Esophagus squamous epithelium (tissue), 5 donors: ENCODE measurements around the gene PCK1. TPM values are rescaled to one million over a fixed set of nuclear protein-coding genes. Genes with fewer than 3 reads are reported as not detected.

ENCODE experiments used
- DNase-seq: peaks from one replicate; lab custom pipeline; 2025; lab: John Stamatoyannopoulos, UW
- H3K27ac ChIP-seq, 4 donors: fragments of 200-600 bp; sonication (generic); one replicate each; pipeline ENCODE4 v1.5.1; 2016 to 2019; ENCODE audit warnings: mild to moderate bottlenecking in 1 of 4
- H3K27me3 ChIP-seq, 4 donors: fragments of 200-600 bp; sonication (generic); 1 replicate in 3 of 4; 2 replicates in 1 of 4; pipeline versions ENCODE4 v1.5.1 to v1.6.0; 2017 to 2021; ENCODE audit warnings: antibody characterized with exemption in 1 of 4
- H3K36me3 ChIP-seq, 3 donors: fragments of 200-600 bp; sonication (generic); one replicate each; pipeline ENCODE4 v1.5.1; 2016 to 2019
- H3K4me1 ChIP-seq, 3 donors: fragments of 200-600 bp; sonication (generic); one replicate each; pipeline ENCODE4 v1.5.1; 2017 to 2019
- H3K4me3 ChIP-seq, 4 donors: fragments of 200-600 bp; sonication (generic); 1 replicate in 3 of 4; 2 replicates in 1 of 4; pipeline ENCODE4 v1.5.1; 2016 to 2019; ENCODE audit warnings: mild to moderate bottlenecking in 2 of 4, moderate library complexity in 1 of 4
- H3K9me3 ChIP-seq, 3 donors: fragments of 200-600 bp; sonication (generic); one replicate each; pipeline ENCODE4 v1.5.1; 2016 to 2019
- POLR2A ChIP-seq, 4 donors: fragments of 450-650 bp; IDR thresholded peaks; one replicate each; pipeline ENCODE4 v1.6.1; 2017; ENCODE audit warnings: antibody characterized with exemption in 4 of 4, mild to moderate bottlenecking in 4 of 4, moderate library complexity in 3 of 4
- WGBS, 2 donors: methylation state at CpG; one replicate each; pipeline ENCODE4 v1.1.5; 2018; 5-methylcytosine and 5-hydroxymethylcytosine counted together
- intact Hi-C: fragments of 100-400 bp; cut with DNase I; formaldehyde crosslinking; loops from one replicate; pipeline ENCODE4 v1.15.0; 2022
- total RNA-seq, 4 donors: library from RNA; depleted of rRNA; stranded (reverse); fragments of >200 nt; gene quantifications; one replicate each; pipeline ENCODE4 v1.1.0, GENCODE V29; 2016
- TF ChIP-seq, protein P1 (sequence below), 6 experiments: fragments of 450-650 bp in 4 of 6; fragments of 200-600 bp in 2 of 6; sonication (generic) in 2 of 6; IDR thresholded peaks; one replicate each; pipeline ENCODE4 v1.5.1; 2016 to 2019; ENCODE audit warnings: antibody characterized with exemption in 6 of 6, mild to moderate bottlenecking in 4 of 6, moderate library complexity in 4 of 6
- donor health status: DM: yes; HTN: yes; CAD: no.

PCK1 gene
- total RNA-seq, 4 donors from 2014 or later = 0.38 to 1.4 (median 0.65) TPM

DNA sequence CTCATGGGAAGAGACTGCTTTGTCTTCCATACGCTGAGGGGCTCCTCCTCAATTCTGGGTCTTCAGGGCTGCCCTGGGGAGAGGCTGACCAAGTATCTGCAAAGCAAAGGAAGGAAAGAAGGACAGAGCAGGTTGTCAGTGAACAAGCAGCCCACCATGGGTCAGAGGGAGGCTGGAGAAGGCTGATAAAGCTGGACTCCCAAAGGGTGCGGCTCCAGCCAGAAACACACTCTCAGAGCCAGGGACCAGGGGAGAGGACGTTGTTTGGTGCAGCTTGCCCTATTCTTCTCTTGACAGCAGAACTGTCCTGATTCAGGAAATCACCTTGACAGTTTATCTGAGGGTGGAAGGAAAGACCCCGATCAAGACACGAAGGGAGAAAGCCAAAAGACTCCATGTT, 25.6 kb upstream of the PCK1 start:
- no peak overlapping the region for H3K4me3 ChIP-seq
- TF ChIP-seq, protein P1, sequence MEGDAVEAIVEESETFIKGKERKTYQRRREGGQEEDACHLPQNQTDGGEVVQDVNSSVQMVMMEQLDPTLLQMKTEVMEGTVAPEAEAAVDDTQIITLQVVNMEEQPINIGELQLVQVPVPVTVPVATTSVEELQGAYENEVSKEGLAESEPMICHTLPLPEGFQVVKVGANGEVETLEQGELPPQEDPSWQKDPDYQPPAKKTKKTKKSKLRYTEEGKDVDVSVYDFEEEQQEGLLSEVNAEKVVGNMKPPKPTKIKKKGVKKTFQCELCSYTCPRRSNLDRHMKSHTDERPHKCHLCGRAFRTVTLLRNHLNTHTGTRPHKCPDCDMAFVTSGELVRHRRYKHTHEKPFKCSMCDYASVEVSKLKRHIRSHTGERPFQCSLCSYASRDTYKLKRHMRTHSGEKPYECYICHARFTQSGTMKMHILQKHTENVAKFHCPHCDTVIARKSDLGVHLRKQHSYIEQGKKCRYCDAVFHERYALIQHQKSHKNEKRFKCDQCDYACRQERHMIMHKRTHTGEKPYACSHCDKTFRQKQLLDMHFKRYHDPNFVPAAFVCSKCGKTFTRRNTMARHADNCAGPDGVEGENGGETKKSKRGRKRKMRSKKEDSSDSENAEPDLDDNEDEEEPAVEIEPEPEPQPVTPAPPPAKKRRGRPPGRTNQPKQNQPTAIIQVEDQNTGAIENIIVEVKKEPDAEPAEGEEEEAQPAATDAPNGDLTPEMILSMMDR (IDR thresholded peaks at IDR 0.05) = no peak
- TF ChIP-seq POLR2A (IDR thresholded peaks at IDR 0.05) = no peak
- H3K36me3 ChIP-seq = no peaks in the 10 kb centered on the region
- no peak overlapping the region for H3K27ac ChIP-seq
- peaks cover 0 to 14% (median 4%) of the 10 kb centered on the region in 3 donors for H3K4me1 ChIP-seq
- 68 to 83% methylated on average over 5 of the region's 5 CpGs for WGBS, 2 donors
- no peak for DNase-seq
- peaks cover 0 to 6% (median 0%) of the 10 kb centered on the region in 3 donors for H3K9me3 ChIP-seq
- H3K27me3 ChIP-seq = peaks cover 0 to 6% (median 0%) of the 10 kb centered on the region in 4 donors
- intact Hi-C loops = no loop called here

DNA sequence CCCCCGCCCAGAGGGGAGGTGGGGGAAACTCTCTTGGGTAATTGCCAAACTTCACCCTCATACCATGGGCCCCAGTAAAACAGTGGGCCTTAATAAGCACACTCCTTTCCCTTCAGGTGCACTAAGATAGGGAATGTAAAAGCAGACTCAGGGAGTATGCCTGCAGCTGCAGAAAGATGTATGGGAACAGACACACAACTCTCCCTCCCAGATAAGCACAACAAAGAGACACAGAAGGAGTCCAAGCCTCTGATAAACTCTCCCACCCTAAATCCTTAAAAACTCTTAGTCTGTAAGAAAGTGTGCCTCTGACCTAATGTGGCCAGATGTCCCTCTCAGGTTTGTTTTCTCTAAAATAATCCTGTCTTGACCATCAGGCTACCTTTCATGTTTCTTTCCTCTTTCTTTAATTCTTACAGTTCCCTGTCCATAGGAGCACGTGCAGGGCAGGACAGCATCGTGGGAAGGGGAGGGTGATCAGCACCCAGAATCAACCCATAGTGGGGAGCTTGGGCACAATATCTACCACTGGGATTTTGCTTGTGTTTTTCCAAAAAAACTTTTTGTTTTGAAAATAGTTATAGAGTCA, 24.7 kb upstream of the PCK1 start:
- Histone ChIP-seq H3K36me3 (no peaks in the 10 kb centered on the region), H3K9me3 (peaks cover 0 to 6% (median 0%) of the 10 kb centered on the region in 3 donors), H3K27ac (no peak overlapping the region), H3K4me3 (no peak overlapping the region), H3K27me3 (peaks cover 0 to 6% (median 0%) of the 10 kb centered on the region in 4 donors), H3K4me1 (peaks cover 0 to 14% (median 4%) of the 10 kb centered on the region in 3 donors)
- no peak for TF ChIP-seq POLR2A (IDR thresholded peaks at IDR 0.05)
- TF ChIP-seq, protein P1 (IDR thresholded peaks at IDR 0.05) = no peak
- intact Hi-C loops = no loop called here
- DNase-seq = no peak
- WGBS, 2 donors = 50 to 72% methylated on average over 3 of the region's 3 CpGs

DNA sequence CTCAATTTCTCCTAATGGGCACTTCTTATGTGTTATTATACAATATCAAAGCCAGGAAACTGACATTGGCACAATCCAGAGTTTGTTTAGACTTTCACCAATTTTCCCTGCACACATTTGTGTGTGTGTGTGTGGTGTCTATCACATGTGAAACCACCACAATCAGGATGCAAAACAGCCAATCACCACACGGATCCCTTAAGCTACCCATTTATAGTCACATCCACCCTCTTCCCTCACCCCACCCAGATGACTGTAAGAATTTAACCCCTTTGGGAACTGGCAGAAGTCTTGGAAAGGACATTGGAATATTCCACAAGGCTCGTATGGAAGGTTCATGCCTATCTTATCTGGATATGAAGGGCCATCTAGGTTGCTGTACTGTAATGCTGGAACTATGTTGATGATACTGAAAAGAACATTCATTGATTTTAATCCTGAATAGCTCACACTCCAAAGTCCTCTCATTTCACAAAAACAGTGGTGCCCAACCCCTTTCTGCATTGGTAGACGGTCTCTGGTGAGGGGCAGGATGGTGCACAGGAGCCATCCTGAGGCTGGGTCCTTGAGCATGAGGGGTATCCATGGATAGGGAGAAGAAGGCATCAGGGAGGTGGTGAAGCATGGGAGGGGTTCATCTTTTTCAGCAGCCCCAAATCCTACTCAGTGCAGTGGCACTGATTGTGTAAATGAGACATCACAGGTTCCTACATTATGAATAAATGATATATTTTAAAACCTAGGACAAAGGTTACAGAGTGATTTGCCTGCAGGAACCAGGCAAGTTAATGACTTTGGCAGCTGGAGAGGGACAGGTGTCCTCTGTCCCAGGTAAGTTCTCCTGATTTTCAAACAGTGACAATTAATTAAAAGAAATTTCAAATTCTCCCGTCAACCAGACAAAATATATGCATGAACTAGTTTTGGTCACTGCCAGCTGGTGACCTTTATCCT, 23.9 kb upstream of the PCK1 start:
- intact Hi-C loops = no loop called here
- TF ChIP-seq, protein P1 (IDR thresholded peaks at IDR 0.05) = no peak
- no peak for TF ChIP-seq POLR2A (IDR thresholded peaks at IDR 0.05)
- Histone ChIP-seq H3K9me3 (peaks cover 0 to 6% (median 0%) of the 10 kb centered on the region in 3 donors), H3K36me3 (no peaks in the 10 kb centered on the region), H3K27ac (no peak overlapping the region), H3K4me3 (no peak overlapping the region), H3K27me3 (peaks cover 0 to 6% (median 0%) of the 10 kb centered on the region in 4 donors), H3K4me1 (peaks cover 0 to 6% (median 1%) of the 10 kb centered on the region in 3 donors)
- no peak for DNase-seq
- WGBS, 2 donors = 76 to 78% methylated on average over 4 of the region's 4 CpGs

DNA sequence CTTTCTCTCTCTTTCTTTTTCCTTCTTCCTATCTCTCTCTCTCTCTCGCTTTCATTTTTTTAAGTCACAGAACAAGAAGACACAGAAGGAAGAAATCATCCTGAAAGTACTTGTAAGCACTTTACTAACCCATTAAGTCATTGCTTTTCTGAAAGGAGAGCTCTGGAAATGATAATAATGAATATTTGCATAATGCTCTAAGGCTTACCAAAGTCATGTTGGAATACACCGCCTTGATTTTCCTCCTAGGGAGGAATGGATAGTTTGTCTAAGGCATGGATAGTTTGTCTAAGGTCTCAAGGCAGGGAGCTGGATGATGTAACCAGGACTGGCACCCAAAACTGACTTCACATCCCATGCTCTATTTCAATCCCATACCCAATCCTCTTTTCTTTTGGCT, 23.1 kb upstream of the PCK1 start:
- peaks cover 0 to 6% (median 0%) of the 10 kb centered on the region in 3 donors for H3K9me3 ChIP-seq
- H3K27ac ChIP-seq = no peak overlapping the region
- peaks cover 0 to 6% (median 0%) of the 10 kb centered on the region in 4 donors for H3K27me3 ChIP-seq
- H3K4me3 ChIP-seq = no peak overlapping the region
- intact Hi-C loops = no loop called here
- H3K36me3 ChIP-seq = no peaks in the 10 kb centered on the region
- H3K4me1 ChIP-seq = no peaks in the 10 kb centered on the region
- DNase-seq = no peak
- TF ChIP-seq, protein P1 (IDR thresholded peaks at IDR 0.05) = no peak
- no peak for TF ChIP-seq POLR2A (IDR thresholded peaks at IDR 0.05)
- WGBS, 2 donors = 88 to 90% methylated on average over 2 of the region's 2 CpGs

DNA sequence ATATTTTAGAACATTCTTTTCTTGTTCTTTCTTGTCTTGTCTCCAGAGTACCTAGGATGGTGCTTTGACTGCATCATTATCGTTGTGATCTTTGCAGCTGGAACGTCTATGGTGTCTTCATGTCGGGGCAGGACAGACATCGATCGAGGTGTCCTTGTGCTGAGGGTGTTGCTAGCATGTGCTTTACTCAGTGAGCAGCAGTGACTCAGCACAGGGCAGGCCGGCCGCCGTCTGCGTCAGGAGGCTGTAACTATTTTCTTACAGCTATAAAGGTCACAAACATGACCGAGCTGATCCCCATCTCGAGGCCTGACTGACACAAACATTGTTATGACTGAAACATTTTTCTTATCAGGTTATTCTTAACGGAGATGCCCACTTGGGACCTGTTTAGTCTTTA, 21.0 kb upstream of the PCK1 start:
- Histone ChIP-seq H3K4me3 (no peak overlapping the region), H3K4me1 (peaks cover 0 to 16% (median 5%) of the 10 kb centered on the region in 3 donors), H3K9me3 (peaks cover 0 to 6% (median 0%) of the 10 kb centered on the region in 3 donors), H3K27ac (no peak overlapping the region), H3K27me3 (peaks cover 0 to 6% (median 0%) of the 10 kb centered on the region in 4 donors), H3K36me3 (no peaks in the 10 kb centered on the region)
- 67 to 74% methylated on average over 10 to 11 of the region's 12 CpGs for WGBS, 2 donors
- no peak for TF ChIP-seq POLR2A (IDR thresholded peaks at IDR 0.05)
- TF ChIP-seq, protein P1 (IDR thresholded peaks at IDR 0.05) = no peak
- no peak for DNase-seq
- intact Hi-C loops = no loop called here
